Liver (tissue), 9 donors: ENCODE results near the gene PAX5. TPM values are rescaled to one million over a fixed set of nuclear protein-coding genes. Genes with fewer than 3 reads are reported as not detected.

Experiments used
- DNase-seq: peaks from one replicate; pipeline ENCODE4 v3.0.0-alpha.2; 2017; ENCODE audit warnings: low spot score
- H3K27ac ChIP-seq, 2 donors: one replicate each; pipeline ENCODE4 v1.7.0; 2013; ENCODE audit warnings: inconsistent platforms in 2 of 2, low read length in 2 of 2, control low read depth in 1 of 2, low read depth in 1 of 2, mild to moderate bottlenecking in 1 of 2
- H3K27me3 ChIP-seq, 4 donors: one replicate each; pipeline versions ENCODE4 v1.6.1 to v1.7.0; 2013; ENCODE audit warnings: low read length in 3 of 4, inconsistent platforms in 1 of 4, mild to moderate bottlenecking in 1 of 4, moderate library complexity in 1 of 4; ENCODE audit not compliant: control insufficient read depth in 4 of 4, insufficient read depth in 4 of 4
- H3K36me3 ChIP-seq, 4 donors: one replicate each; pipeline versions ENCODE4 v1.6.1 to v1.7.0; 2013; ENCODE audit warnings: low read length in 3 of 4, mild to moderate bottlenecking in 3 of 4, low read depth in 1 of 4, moderate library complexity in 1 of 4; ENCODE audit not compliant: control insufficient read depth in 4 of 4, insufficient read depth in 3 of 4
- H3K4me1 ChIP-seq, 4 donors: one replicate each; pipeline versions ENCODE4 v1.6.1 to v1.7.0; 2013; ENCODE audit warnings: low read length in 3 of 4, mild to moderate bottlenecking in 3 of 4, moderate library complexity in 1 of 4; ENCODE audit not compliant: control insufficient read depth in 4 of 4, insufficient read depth in 4 of 4
- H3K4me3 ChIP-seq, 3 donors: one replicate each; pipeline versions ENCODE4 v1.6.1 to v1.7.0; 2013; ENCODE audit warnings: low read length in 3 of 3, control low read depth in 1 of 3, low read depth in 1 of 3, mild to moderate bottlenecking in 1 of 3
- H3K9ac ChIP-seq, 2 donors: one replicate each; pipeline ENCODE4 v1.7.0; 2013; ENCODE audit warnings: low read length in 2 of 2, mild to moderate bottlenecking in 2 of 2, moderate library complexity in 2 of 2, control low read depth in 1 of 2, low read depth in 1 of 2
- H3K9me3 ChIP-seq, 4 donors: one replicate each; pipeline versions ENCODE4 v1.6.1 to v1.7.0; 2013; ENCODE audit warnings: low read length in 3 of 4; ENCODE audit not compliant: control insufficient read depth in 4 of 4
- CTCF ChIP-seq: fragments of 150-350 bp; IDR thresholded peaks from 2 replicates; pipeline ENCODE4 v1.5.1; 2017; ENCODE audit warnings: improper control_type of control experiment, low read depth, low read length; ENCODE audit not compliant: missing input control
- EGR1 ChIP-seq, 2 donors: IDR thresholded peaks; 2 replicates each; pipeline ENCODE4 v1.6.1; 2016 to 2018; ENCODE audit warnings: antibody characterized with exemption in 2 of 2, low read depth in 2 of 2
- FOXA1 ChIP-seq: IDR thresholded peaks from 2 replicates; pipeline ENCODE4 v1.6.1; 2016; ENCODE audit warnings: antibody characterized with exemption
- FOXA2 ChIP-seq: IDR thresholded peaks from 2 replicates; pipeline ENCODE4 v1.6.1; 2016; ENCODE audit warnings: antibody characterized with exemption
- GABPA ChIP-seq, 2 donors: IDR thresholded peaks in 1 of 2; conservative IDR thresholded peaks in 1 of 2; 2 replicates each; pipeline ENCODE4 v1.6.1; 2016; ENCODE audit warnings: antibody characterized with exemption in 2 of 2, mild to moderate bottlenecking in 1 of 2, moderate library complexity in 1 of 2
- HNF4A ChIP-seq, 2 donors: conservative IDR thresholded peaks; 2 replicates each; pipeline ENCODE4 v1.6.1; 2016; ENCODE audit warnings: antibody characterized with exemption in 2 of 2, mild to moderate bottlenecking in 2 of 2
- HNF4G ChIP-seq: IDR thresholded peaks from 2 replicates; pipeline ENCODE4 v1.6.1; 2016; ENCODE audit warnings: antibody characterized with exemption
- JUND ChIP-seq, 2 donors: IDR thresholded peaks; 2 replicates each; pipeline ENCODE4 v1.6.1; 2016; ENCODE audit warnings: antibody characterized with exemption in 2 of 2
- MAX ChIP-seq: IDR thresholded peaks from 2 replicates; pipeline ENCODE4 v1.6.1; 2016; ENCODE audit warnings: antibody characterized with exemption
- NR2F2 ChIP-seq: IDR thresholded peaks from 2 replicates; pipeline ENCODE4 v1.6.1; 2016; ENCODE audit warnings: antibody characterized with exemption
- RAD21 ChIP-seq, 2 donors: IDR thresholded peaks; 2 replicates each; pipeline ENCODE4 v1.6.1; 2016; ENCODE audit warnings: antibody characterized with exemption in 2 of 2, mild to moderate bottlenecking in 2 of 2
- RXRA ChIP-seq, 2 donors: IDR thresholded peaks; 2 replicates each; pipeline ENCODE4 v1.6.1; 2017 to 2018; ENCODE audit warnings: antibody characterized with exemption in 2 of 2, mild to moderate bottlenecking in 1 of 2
- TAF1 ChIP-seq: conservative IDR thresholded peaks from 2 replicates; pipeline ENCODE4 v1.6.1; 2016; ENCODE audit warnings: antibody characterized with exemption, mild to moderate bottlenecking
- WGBS: extraction: QIAGEN DNeasy Blood & Tissue Kit; methylation state at CpG from one replicate; pipeline ENCODE4 v1.1.7; 2013; 5-methylcytosine and 5-hydroxymethylcytosine counted together
- polyA plus RNA-seq, 2 donors: library from polyadenylated mRNA; stranded (reverse) in 1 of 2; unstranded in 1 of 2; fragments of 200-250 nt in 1 of 2; fragments of >200 nt in 1 of 2; fragmentation: Nextera tagmentation in 1 of 2; extraction: Ambion mirVana in 1 of 2; gene quantifications; one replicate each; pipeline versions ENCODE4 v1.2.1 to v1.2.3, GENCODE V29; 2013 to 2015
- total RNA-seq, 2 donors: library from RNA; depleted of rRNA; stranded (reverse); fragments of >200 nt; gene quantifications; one replicate each; pipeline ENCODE4 v1.2.3, GENCODE V29; 2014
- TF ChIP-seq, protein P1 (sequence below): IDR thresholded peaks from 2 replicates; pipeline ENCODE4 v1.6.1; 2016; ENCODE audit warnings: antibody characterized with exemption
- TF ChIP-seq, protein P2 (sequence below): IDR thresholded peaks from 2 replicates; pipeline ENCODE4 v1.6.1; 2016; ENCODE audit warnings: antibody characterized with exemption, mild to moderate bottlenecking
- donor health status: healthy.
- donor health status: healthy.
- donor health status: healthy.
- donor health status: healthy.
- donor health status: healthy.

PAX5 gene
- total and polyA plus RNA-seq, 4 donors: 0.05 to 2.7 (median 0.11) TPM

- H3K4me3 ChIP-seq: no peak overlapping the region
- H3K36me3 ChIP-seq: no peaks in the 10 kb centered on the region
- H3K27ac ChIP-seq: no peak overlapping the region
- no peak for TF ChIP-seq RAD21 (IDR thresholded peaks at IDR 0.05)
- no peak for TF ChIP-seq FOXA1
- no peak for TF ChIP-seq TAF1
- no peak for TF ChIP-seq CTCF
- no peak for TF ChIP-seq NR2F2
- TF ChIP-seq, protein P1, sequence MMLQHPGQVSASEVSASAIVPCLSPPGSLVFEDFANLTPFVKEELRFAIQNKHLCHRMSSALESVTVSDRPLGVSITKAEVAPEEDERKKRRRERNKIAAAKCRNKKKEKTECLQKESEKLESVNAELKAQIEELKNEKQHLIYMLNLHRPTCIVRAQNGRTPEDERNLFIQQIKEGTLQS: no peak
- TF ChIP-seq FOXA2: no peak
- TF ChIP-seq GABPA (IDR thresholded peaks at IDR 0.05 in 1 of 2, conservative IDR thresholded peaks at IDR 0.05 in 1 of 2): no peak
- TF ChIP-seq JUND (IDR thresholded peaks at IDR 0.05): no peak
- TF ChIP-seq EGR1 (IDR thresholded peaks at IDR 0.05; ENCODE audit: low read depth in 2 of 2): no peak
- TF ChIP-seq RXRA (IDR thresholded peaks at IDR 0.05): no peak
- no peak for TF ChIP-seq MAX
- no peak for TF ChIP-seq HNF4A (conservative IDR thresholded peaks at IDR 0.05)
- DNase-seq: no peak
- H3K9ac ChIP-seq: no peak overlapping the region
- peaks cover 4 to 14% (median 8%) of the 10 kb centered on the region in 4 donors for H3K4me1 ChIP-seq
- H3K27me3 ChIP-seq: peaks cover 5 to 21% (median 7%) of the 10 kb centered on the region in 4 donors
- 16% methylated on average over 14 of the region's 14 CpGs for WGBS
- peaks cover 0 to 15% (median 7%) of the 10 kb centered on the region in 4 donors for H3K9me3 ChIP-seq
Observed at GRCh38 chr9:36987891-36988290, 46.2 kb downstream of the PAX5 start.

GRCh38 chr9:36987409-36987808 lies 46.7 kb downstream of the PAX5 start:
- H3K9ac ChIP-seq: no peak overlapping the region
- WGBS: 23% methylated on average over 10 of the region's 10 CpGs
- H3K36me3 ChIP-seq: no peaks in the 10 kb centered on the region
- H3K4me3 ChIP-seq: no peak overlapping the region
- H3K27me3 ChIP-seq: peaks cover 5 to 21% (median 7%) of the 10 kb centered on the region in 4 donors
- H3K9me3 ChIP-seq: peaks cover 0 to 15% (median 7%) of the 10 kb centered on the region in 4 donors
- TF ChIP-seq EGR1 (IDR thresholded peaks at IDR 0.05; ENCODE audit: low read depth in 2 of 2) (no peak), JUND (IDR thresholded peaks at IDR 0.05) (no peak)
- no peak overlapping the region for H3K27ac ChIP-seq
- no peak for DNase-seq
- peaks cover 4 to 14% (median 8%) of the 10 kb centered on the region in 4 donors for H3K4me1 ChIP-seq

DNA sequence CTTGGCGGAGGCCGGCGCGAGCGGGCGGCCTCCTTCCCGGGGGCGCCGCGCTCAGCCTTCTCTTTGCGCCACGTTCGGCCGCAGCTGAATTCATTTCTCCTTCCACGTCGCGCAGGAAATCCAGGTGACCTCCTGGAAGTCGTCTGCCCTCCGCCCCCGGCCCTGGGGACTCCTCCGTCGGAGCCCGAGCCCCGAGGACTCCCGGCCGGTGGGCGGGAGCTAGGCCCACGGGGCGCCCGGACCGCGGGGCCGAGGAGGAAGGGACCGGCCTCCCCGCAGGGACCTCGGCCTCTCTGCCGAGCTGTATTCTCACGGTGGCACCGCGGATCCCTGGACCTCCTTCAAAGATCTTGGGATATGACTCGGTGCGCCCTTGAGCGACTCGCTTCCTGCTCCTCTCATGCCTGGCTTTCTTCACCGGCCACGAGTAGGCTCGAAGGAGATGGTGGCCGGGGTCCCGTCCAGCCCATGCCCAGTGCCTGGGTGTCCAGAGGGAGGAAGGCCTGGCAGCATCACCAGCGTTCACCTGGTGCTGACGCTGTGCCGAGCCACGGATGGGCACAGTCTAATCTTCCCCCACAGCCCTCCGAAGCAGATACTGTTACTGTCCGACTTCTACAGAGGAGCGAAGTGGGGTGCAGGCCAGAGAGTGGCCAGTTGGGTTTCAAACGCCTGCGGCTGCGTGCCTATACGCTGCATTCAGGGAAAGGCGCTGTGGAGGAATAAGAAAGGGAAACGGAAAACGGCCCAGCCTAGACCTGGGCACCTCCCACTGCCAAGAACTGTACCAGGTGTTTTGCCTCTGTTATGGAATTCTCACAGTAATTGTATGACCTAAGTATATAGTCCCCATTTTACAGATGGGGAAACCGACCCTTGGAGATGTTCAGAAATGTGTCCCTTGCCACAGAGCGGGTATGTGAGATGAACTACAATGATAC lies 47.3 kb downstream of the PAX5 start:
- DNase-seq: no peak
- Histone ChIP-seq H3K4me3 (peak overlapping the region in 1 of 3 donors; percentile 23), H3K27ac (no peak overlapping the region), H3K36me3 (no peaks in the 10 kb centered on the region), H3K9ac (no peak overlapping the region), H3K27me3 (peaks cover 5 to 21% (median 8%) of the 10 kb centered on the region in 4 donors), H3K9me3 (peaks cover 0 to 15% (median 6%) of the 10 kb centered on the region in 4 donors), H3K4me1 (peaks cover 4 to 14% (median 8%) of the 10 kb centered on the region in 4 donors)
- 7% methylated on average over 65 of the region's 65 CpGs for whole genome bisulfite sequencing
- TF ChIP-seq, protein P2, sequence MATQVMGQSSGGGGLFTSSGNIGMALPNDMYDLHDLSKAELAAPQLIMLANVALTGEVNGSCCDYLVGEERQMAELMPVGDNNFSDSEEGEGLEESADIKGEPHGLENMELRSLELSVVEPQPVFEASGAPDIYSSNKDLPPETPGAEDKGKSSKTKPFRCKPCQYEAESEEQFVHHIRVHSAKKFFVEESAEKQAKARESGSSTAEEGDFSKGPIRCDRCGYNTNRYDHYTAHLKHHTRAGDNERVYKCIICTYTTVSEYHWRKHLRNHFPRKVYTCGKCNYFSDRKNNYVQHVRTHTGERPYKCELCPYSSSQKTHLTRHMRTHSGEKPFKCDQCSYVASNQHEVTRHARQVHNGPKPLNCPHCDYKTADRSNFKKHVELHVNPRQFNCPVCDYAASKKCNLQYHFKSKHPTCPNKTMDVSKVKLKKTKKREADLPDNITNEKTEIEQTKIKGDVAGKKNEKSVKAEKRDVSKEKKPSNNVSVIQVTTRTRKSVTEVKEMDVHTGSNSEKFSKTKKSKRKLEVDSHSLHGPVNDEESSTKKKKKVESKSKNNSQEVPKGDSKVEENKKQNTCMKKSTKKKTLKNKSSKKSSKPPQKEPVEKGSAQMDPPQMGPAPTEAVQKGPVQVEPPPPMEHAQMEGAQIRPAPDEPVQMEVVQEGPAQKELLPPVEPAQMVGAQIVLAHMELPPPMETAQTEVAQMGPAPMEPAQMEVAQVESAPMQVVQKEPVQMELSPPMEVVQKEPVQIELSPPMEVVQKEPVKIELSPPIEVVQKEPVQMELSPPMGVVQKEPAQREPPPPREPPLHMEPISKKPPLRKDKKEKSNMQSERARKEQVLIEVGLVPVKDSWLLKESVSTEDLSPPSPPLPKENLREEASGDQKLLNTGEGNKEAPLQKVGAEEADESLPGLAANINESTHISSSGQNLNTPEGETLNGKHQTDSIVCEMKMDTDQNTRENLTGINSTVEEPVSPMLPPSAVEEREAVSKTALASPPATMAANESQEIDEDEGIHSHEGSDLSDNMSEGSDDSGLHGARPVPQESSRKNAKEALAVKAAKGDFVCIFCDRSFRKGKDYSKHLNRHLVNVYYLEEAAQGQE: no peak
- no peak for TF ChIP-seq JUND (IDR thresholded peaks at IDR 0.05)
- no peak for TF ChIP-seq EGR1 (IDR thresholded peaks at IDR 0.05; ENCODE audit: low read depth in 2 of 2)
- TF ChIP-seq NR2F2: no peak
- no peak for TF ChIP-seq HNF4G
- no peak for TF ChIP-seq MAX
- no peak for TF ChIP-seq RXRA (IDR thresholded peaks at IDR 0.05)
- no peak for TF ChIP-seq GABPA (IDR thresholded peaks at IDR 0.05 in 1 of 2, conservative IDR thresholded peaks at IDR 0.05 in 1 of 2)
- no peak for TF ChIP-seq FOXA2
- TF ChIP-seq CTCF: no peak
- no peak for TF ChIP-seq FOXA1
